H9 (cell line): Measurements from ENCODE around the gene SLC24A3. TPM values are rescaled to one million over a fixed set of nuclear protein-coding genes. Genes with fewer than 3 reads are reported as not detected.

Experiments
- DNase-seq: peaks from one replicate; pipeline ENCODE4 v3.0.0-alpha.2; 2017
- H2AFZ ChIP-seq: one replicate; pipeline ENCODE4 v1.6.1; 2013; ENCODE audit warnings: mild to moderate bottlenecking, low read length, control low read depth, moderate library complexity
- H2AK5ac ChIP-seq: 2 replicates; pipeline ENCODE4 v1.6.1; 2013; ENCODE audit warnings: low read length, control low read depth, mixed read lengths; ENCODE audit not compliant: insufficient read length
- H2BK120ac ChIP-seq: one replicate; pipeline ENCODE4 v1.6.1; 2013; ENCODE audit warnings: low read depth, mild to moderate bottlenecking, low read length, control low read depth, inconsistent platforms; ENCODE audit not compliant: poor library complexity, severe bottlenecking
- H2BK12ac ChIP-seq: 2 replicates; pipeline ENCODE4 v1.6.1; 2013; ENCODE audit warnings: low read length, control low read depth, mixed read lengths, low read depth; ENCODE audit not compliant: insufficient read length
- H2BK15ac ChIP-seq: 2 replicates; pipeline ENCODE4 v1.6.1; 2013; ENCODE audit warnings: low read depth, low read length, control low read depth
- H2BK20ac ChIP-seq: one replicate; pipeline ENCODE4 v1.6.1; 2013; ENCODE audit warnings: low read depth, mild to moderate bottlenecking, low read length, control low read depth, inconsistent platforms; ENCODE audit not compliant: poor library complexity, severe bottlenecking
- H2BK5ac ChIP-seq: 2 replicates; pipeline ENCODE4 v1.6.1; 2013; ENCODE audit warnings: low read length, control low read depth, mixed read lengths; ENCODE audit not compliant: insufficient read length
- H3K14ac ChIP-seq: 2 replicates; pipeline ENCODE4 v1.6.1; 2013; ENCODE audit warnings: low read length, control low read depth; ENCODE audit not compliant: insufficient read depth
- H3K18ac ChIP-seq: 2 replicates; pipeline ENCODE4 v1.6.1; 2013; ENCODE audit warnings: low read depth, mild to moderate bottlenecking, mixed read lengths, low read length, control low read depth; ENCODE audit not compliant: insufficient read length
- H3K23ac ChIP-seq: 2 replicates; pipeline ENCODE4 v1.6.1; 2013; ENCODE audit warnings: low read length, control low read depth, mixed read lengths, low read depth; ENCODE audit not compliant: insufficient read length
- H3K23me2 ChIP-seq: 2 replicates; pipeline ENCODE4 v1.6.1; 2013; ENCODE audit warnings: low read depth, mild to moderate bottlenecking, mixed read lengths, low read length, control low read depth; ENCODE audit not compliant: insufficient read length, poor library complexity, severe bottlenecking
- H3K27ac ChIP-seq: 2 replicates; pipeline ENCODE4 v1.5.1; 2013; ENCODE audit warnings: low read length, control low read depth, mixed read lengths, low read depth; ENCODE audit not compliant: insufficient read length
- H3K27me3 ChIP-seq: 2 replicates; pipeline ENCODE4 v1.6.1; 2013; ENCODE audit warnings: low read length, control low read depth, inconsistent platforms; ENCODE audit not compliant: insufficient read depth
- H3K4ac ChIP-seq: 2 replicates; pipeline ENCODE4 v1.6.1; 2013; ENCODE audit warnings: low read depth, mild to moderate bottlenecking, control low read depth, inconsistent platforms, low read length, moderate library complexity
- H3K4me1 ChIP-seq: 2 replicates; pipeline ENCODE4 v1.6.1; 2013; ENCODE audit warnings: low read length, control low read depth, inconsistent platforms; ENCODE audit not compliant: insufficient read depth
- H3K4me2 ChIP-seq: 2 replicates; pipeline ENCODE4 v1.6.1; 2013; ENCODE audit warnings: low read length, control low read depth, mixed read lengths; ENCODE audit not compliant: insufficient read length, insufficient read depth
- H3K56ac ChIP-seq: 2 replicates; pipeline ENCODE4 v1.6.1; 2013; ENCODE audit warnings: low read depth, mild to moderate bottlenecking, mixed read lengths, low read length, control low read depth; ENCODE audit not compliant: insufficient read length
- H3K79me1 ChIP-seq: 2 replicates; pipeline ENCODE4 v1.6.1; 2013; ENCODE audit warnings: low read depth, mild to moderate bottlenecking, moderate library complexity, low read length, control low read depth, inconsistent platforms; ENCODE audit not compliant: insufficient read depth, poor library complexity, severe bottlenecking
- H3K79me2 ChIP-seq: 2 replicates; pipeline ENCODE4 v1.6.1; 2013; ENCODE audit warnings: low read length, control low read depth, inconsistent platforms; ENCODE audit not compliant: insufficient read depth
- H3K9ac ChIP-seq: 2 replicates; pipeline ENCODE4 v1.6.1; 2013; ENCODE audit warnings: low read length, control low read depth, mixed read lengths; ENCODE audit not compliant: insufficient read length; ENCODE audit errors: extremely low read depth
- H3K9me3 ChIP-seq: one replicate; pipeline ENCODE4 v1.6.1; 2013; ENCODE audit warnings: low read depth, low read length, inconsistent platforms; ENCODE audit not compliant: control insufficient read depth
- H3T11ph ChIP-seq: one replicate; pipeline ENCODE4 v1.6.1; 2013; ENCODE audit warnings: mild to moderate bottlenecking, low read length, control low read depth, inconsistent platforms
- H4K20me1 ChIP-seq: one replicate; pipeline ENCODE4 v1.6.1; 2013; ENCODE audit not compliant: control insufficient read depth, insufficient read length, insufficient read depth
- H4K5ac ChIP-seq: 2 replicates; pipeline ENCODE4 v1.6.1; 2013; ENCODE audit warnings: low read depth, mild to moderate bottlenecking, mixed read lengths, low read length, control low read depth; ENCODE audit not compliant: insufficient read length
- H4K8ac ChIP-seq: replicated peaks from 2 replicates; pipeline ENCODE4 v1.6.1; 2013; ENCODE audit warnings: low read length, control low read depth, mixed read lengths, low read depth; ENCODE audit not compliant: insufficient read length
- H4K91ac ChIP-seq: 2 replicates; pipeline ENCODE4 v1.6.1; 2013; ENCODE audit warnings: low read depth, mild to moderate bottlenecking, moderate library complexity, mixed read lengths, low read length, control low read depth; ENCODE audit not compliant: insufficient read length
- H3K27ac Mint-ChIP-seq, 3 experiments: 2 replicates in 2 of 3; 3 replicates in 1 of 3; pipeline ENCODE4 v1.8.0; 2020 to 2021; ENCODE audit warnings: mixed read lengths in 3 of 3, mild to moderate bottlenecking in 1 of 3, moderate library complexity in 1 of 3
- H3K27me3 Mint-ChIP-seq: 2 replicates; pipeline ENCODE4 v1.8.0; 2021; ENCODE audit warnings: low read depth, mild to moderate bottlenecking, moderate library complexity, mixed read lengths
- H3K36me3 Mint-ChIP-seq, 3 experiments: 2 replicates in 2 of 3; 3 replicates in 1 of 3; pipeline ENCODE4 v1.8.0; 2020 to 2021; ENCODE audit warnings: low read depth in 3 of 3, mixed read lengths in 3 of 3; ENCODE audit not compliant: insufficient read depth in 1 of 3
- H3K4me1 Mint-ChIP-seq, 2 experiments: 2 replicates each; pipeline ENCODE4 v1.8.0; 2020; ENCODE audit warnings: mixed read lengths in 2 of 2
- H3K4me3 Mint-ChIP-seq, 2 experiments: 2 replicates in 1 of 2; 3 replicates in 1 of 2; pipeline ENCODE4 v1.8.0; 2020 to 2021; ENCODE audit warnings: mild to moderate bottlenecking in 2 of 2, mixed read lengths in 2 of 2, moderate library complexity in 1 of 2
- H3K9me3 Mint-ChIP-seq, 2 experiments: 2 replicates in 1 of 2; 3 replicates in 1 of 2; pipeline ENCODE4 v1.8.0; 2020; ENCODE audit warnings: mild to moderate bottlenecking in 2 of 2, mixed read lengths in 2 of 2, moderate library complexity in 1 of 2
- CTCF ChIP-seq: fragments of 200-600 bp; sonication (generic); conservative IDR thresholded peaks from 3 replicates; pipeline ENCODE4 v1.8.0; 2021; ENCODE audit warnings: antibody characterized with exemption, mild to moderate bottlenecking
- WGBS: extraction: QIAGEN DNeasy Blood & Tissue Kit; methylation state at CpG from one replicate; pipeline ENCODE4 v1.1.7; 2013; ENCODE audit warnings: missing lambda C conversion rate, low lambda C conversion rate, mixed read lengths; ENCODE audit not compliant: insufficient read length; ENCODE audit errors: extremely low coverage; 5-methylcytosine and 5-hydroxymethylcytosine counted together
- total RNA-seq: library from RNA; stranded (reverse); gene quantifications from 2 replicates; pipeline ENCODE4 v1.2.1, GENCODE V29; 2021

The SLC24A3 gene
- total RNA-seq, 1 experiment from 2014 or later: 0.83 TPM

GRCh38 chr20:19693508-19693907 is 481.1 kb downstream of the SLC24A3 start:
- no peak overlapping the region for H2BK120ac ChIP-seq
- no peaks in the 10 kb centered on the region for H3K9me3 ChIP-seq
- H2AFZ ChIP-seq: no peak overlapping the region
- no peaks in the 10 kb centered on the region for H3K79me2 ChIP-seq
- H3K27me3 Mint-ChIP-seq: peaks cover 4% of the 10 kb centered on the region; the same call in 1 of the 2 replicates
- H2BK15ac ChIP-seq: no peak overlapping the region
- no peak overlapping the region for H4K8ac ChIP-seq
- H3K36me3 Mint-ChIP-seq: peaks cover 0 to 8% (median 5%) of the 10 kb centered on the region in 3 experiments; a peak in 3 of 7 replicates
- H3K4me1 ChIP-seq: no peaks in the 10 kb centered on the region
- no peaks in the 10 kb centered on the region for H3K79me1 ChIP-seq
- no peaks in the 10 kb centered on the region for H3K23me2 ChIP-seq
- no peak overlapping the region for H2BK20ac ChIP-seq
- no peak overlapping the region for H3K56ac ChIP-seq
- no peak overlapping the region for H2AK5ac ChIP-seq
- no peak overlapping the region for H2BK12ac ChIP-seq
- no peak overlapping the region for H3K4me2 ChIP-seq
- H3T11ph ChIP-seq: no peak overlapping the region
- peaks cover 4% of the 10 kb centered on the region in 2 experiments; a peak in 3 of 4 replicates for H3K4me1 Mint-ChIP-seq
- no peaks in the 10 kb centered on the region; the same call in 1 of the 2 replicates for H3K27me3 ChIP-seq
- H3K4me3 Mint-ChIP-seq: no peak overlapping the region
- H4K20me1 ChIP-seq: no peaks in the 10 kb centered on the region
- no peak overlapping the region for H3K23ac ChIP-seq
- no peak for DNase-seq
- TF ChIP-seq CTCF: no peak
- no peak overlapping the region for H3K4ac ChIP-seq
- no peak overlapping the region for H4K91ac ChIP-seq
- peaks cover 3 to 4% of the 10 kb centered on the region in 2 experiments; a peak in 3 of 5 replicates for H3K9me3 Mint-ChIP-seq
- no peak overlapping the region for H3K27ac ChIP-seq
- no peak overlapping the region for H3K9ac ChIP-seq
- H3K18ac ChIP-seq: no peak overlapping the region
- no CpG with 5 or more reads among the region's 8 CpGs for WGBS
- H2BK5ac ChIP-seq: no peak overlapping the region
- no peak overlapping the region for H3K27ac Mint-ChIP-seq
- H3K14ac ChIP-seq: no peak overlapping the region
- H4K5ac ChIP-seq: no peak overlapping the region
